ENCODE results near the gene IL32.

Gene IL32

GRCh38 chr16:3115561-3115960 is 50.1 kb downstream of the IL32 start:
- Histone ChIP-seq H3K27me3 (replicated peaks; ENCODE audit: control insufficient read depth, insufficient read depth, low read length, poor library complexity, severe bottlenecking) (no peaks in the 10 kb centered on the region), H3K4me3 (ENCODE audit: insufficient read depth, low read depth, low read length, poor library complexity, severe bottlenecking) (no peak overlapping the region), H3K9me3 (ENCODE audit: control insufficient read depth, low read length) (no peaks in the 10 kb centered on the region), H3K27ac (ENCODE audit: insufficient read depth, low read length, poor library complexity, severe bottlenecking) (no peak overlapping the region), H3K4me1 (ENCODE audit: control insufficient read depth, insufficient read depth, low read length, poor library complexity, severe bottlenecking) (no peaks in the 10 kb centered on the region), H3K36me3 (ENCODE audit: control insufficient read depth, insufficient read depth, low read length) (no peaks in the 10 kb centered on the region)
- DNase-seq: no peak

- no peak overlapping the region for H3K4me3 ChIP-seq (ENCODE audit: insufficient read depth, low read depth, low read length, poor library complexity, severe bottlenecking)
- H3K27me3 ChIP-seq (replicated peaks; ENCODE audit: control insufficient read depth, insufficient read depth, low read length, poor library complexity, severe bottlenecking): no peaks in the 10 kb centered on the region
- no peak for DNase-seq
- H3K36me3 ChIP-seq (ENCODE audit: control insufficient read depth, insufficient read depth, low read length): no peaks in the 10 kb centered on the region
- no peaks in the 10 kb centered on the region for H3K4me1 ChIP-seq (ENCODE audit: control insufficient read depth, insufficient read depth, low read length, poor library complexity, severe bottlenecking)
- H3K27ac ChIP-seq (ENCODE audit: insufficient read depth, low read length, poor library complexity, severe bottlenecking): no peak overlapping the region
- no peaks in the 10 kb centered on the region for H3K9me3 ChIP-seq (ENCODE audit: control insufficient read depth, low read length)
Measured at GRCh38 chr16:3118204-3118790, 52.9 kb downstream of the IL32 start.

DNA sequence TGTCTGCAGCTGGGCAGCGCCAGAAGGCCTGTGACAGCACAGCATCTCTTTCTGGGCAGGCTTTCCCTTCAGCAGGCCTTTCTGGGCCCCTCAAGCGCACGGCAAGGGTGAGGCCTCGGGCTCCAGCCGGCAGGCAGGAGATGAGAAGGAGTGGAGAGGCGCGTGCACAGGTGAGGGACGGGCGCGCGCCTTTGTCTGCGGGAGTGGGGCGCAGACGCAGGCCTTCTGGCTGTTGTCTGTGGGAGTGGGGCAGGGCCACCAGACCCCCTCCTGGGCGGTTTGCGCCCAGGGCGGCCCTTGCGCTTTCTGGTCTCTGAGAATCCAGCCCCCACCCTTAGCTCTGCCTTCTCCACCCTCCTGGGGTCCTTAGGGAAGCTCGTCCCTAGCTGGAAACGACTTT is 53.4 kb downstream of the IL32 start:
- no peak overlapping the region for H3K4me3 ChIP-seq (ENCODE audit: insufficient read depth, low read depth, low read length, poor library complexity, severe bottlenecking)
- no peaks in the 10 kb centered on the region for H3K9me3 ChIP-seq (ENCODE audit: control insufficient read depth, low read length)
- no peak overlapping the region for H3K27ac ChIP-seq (ENCODE audit: insufficient read depth, low read length, poor library complexity, severe bottlenecking)
- no peaks in the 10 kb centered on the region for H3K36me3 ChIP-seq (ENCODE audit: control insufficient read depth, insufficient read depth, low read length)
- H3K4me1 ChIP-seq (ENCODE audit: control insufficient read depth, insufficient read depth, low read length, poor library complexity, severe bottlenecking): peaks cover 5% of the 10 kb centered on the region
- no peaks in the 10 kb centered on the region for H3K27me3 ChIP-seq (replicated peaks; ENCODE audit: control insufficient read depth, insufficient read depth, low read length, poor library complexity, severe bottlenecking)
- DNase-seq: no peak
